DMS53 treated with DMSO at 0.1 percent for 48 hours (cell line): ENCODE data around the gene INAFM2.

Experiments
- DNase-seq: peaks from one replicate; lab custom pipeline; 2025; ENCODE audit not compliant: unreplicated experiment; lab: John Stamatoyannopoulos, UW

Gene INAFM2

DNA sequence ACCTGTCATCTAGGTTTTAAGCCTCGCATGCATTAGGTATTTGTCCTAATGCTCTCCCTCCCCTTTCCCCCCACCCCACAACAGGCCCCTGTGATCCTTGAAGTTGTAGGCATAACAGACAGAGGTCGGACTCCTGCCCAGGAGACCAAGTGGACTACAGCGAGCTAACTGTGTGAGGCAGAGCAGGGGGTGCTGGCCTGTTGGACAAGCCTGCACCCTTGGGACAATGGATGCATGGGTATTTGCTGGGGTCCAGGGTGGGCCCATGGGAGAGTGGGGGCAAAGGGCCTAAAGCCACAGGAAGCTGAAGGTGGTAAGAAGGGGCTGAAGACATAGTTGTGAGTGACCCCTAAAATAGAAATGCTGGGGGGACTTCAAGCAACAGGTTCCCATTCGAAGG lies 18.2 kb upstream of the INAFM2 start:
- no peak for DNase-seq

DNA sequence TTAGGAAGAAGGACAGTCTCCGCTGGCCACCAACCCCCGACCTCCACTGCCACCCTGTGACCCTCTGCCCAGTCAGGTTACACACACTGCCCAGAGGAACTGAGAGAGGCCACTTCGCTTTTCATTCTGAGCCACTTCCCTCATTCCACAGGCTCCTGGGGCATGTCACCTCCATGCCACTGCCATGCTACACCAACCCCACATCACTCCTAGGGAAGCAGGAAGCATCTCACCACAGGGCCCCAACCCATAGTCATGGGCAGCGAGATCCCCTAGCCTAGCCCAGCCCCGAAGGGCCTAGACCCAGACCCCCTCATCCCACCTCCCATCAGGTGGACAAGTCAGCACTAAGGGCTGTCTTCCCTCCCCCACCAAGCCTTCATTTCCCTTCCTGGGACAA lies 17.1 kb upstream of the INAFM2 start:
- DNase-seq = no peak

DNA sequence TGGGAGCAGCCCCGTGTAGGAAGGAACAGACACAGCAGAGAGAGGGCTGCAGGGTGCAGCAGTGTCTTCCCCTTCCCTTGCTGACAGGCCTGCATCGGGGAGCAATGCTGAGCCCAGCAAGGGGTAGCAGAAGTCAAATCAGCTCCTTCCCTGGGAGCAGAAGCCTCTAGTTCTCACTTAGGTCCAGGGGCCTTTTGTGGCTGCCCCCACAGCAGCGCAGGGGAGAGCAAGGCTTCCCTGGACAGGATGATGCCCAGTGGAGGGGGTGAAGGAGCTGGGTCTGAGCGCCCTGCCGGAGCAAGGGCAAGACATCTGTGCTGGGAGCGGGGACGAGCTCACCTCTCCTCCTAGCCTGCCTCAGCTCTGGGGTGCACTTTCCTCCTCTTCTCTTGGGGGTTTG lies 16.6 kb upstream of the INAFM2 start:
- DNase-seq = no peak

DNA sequence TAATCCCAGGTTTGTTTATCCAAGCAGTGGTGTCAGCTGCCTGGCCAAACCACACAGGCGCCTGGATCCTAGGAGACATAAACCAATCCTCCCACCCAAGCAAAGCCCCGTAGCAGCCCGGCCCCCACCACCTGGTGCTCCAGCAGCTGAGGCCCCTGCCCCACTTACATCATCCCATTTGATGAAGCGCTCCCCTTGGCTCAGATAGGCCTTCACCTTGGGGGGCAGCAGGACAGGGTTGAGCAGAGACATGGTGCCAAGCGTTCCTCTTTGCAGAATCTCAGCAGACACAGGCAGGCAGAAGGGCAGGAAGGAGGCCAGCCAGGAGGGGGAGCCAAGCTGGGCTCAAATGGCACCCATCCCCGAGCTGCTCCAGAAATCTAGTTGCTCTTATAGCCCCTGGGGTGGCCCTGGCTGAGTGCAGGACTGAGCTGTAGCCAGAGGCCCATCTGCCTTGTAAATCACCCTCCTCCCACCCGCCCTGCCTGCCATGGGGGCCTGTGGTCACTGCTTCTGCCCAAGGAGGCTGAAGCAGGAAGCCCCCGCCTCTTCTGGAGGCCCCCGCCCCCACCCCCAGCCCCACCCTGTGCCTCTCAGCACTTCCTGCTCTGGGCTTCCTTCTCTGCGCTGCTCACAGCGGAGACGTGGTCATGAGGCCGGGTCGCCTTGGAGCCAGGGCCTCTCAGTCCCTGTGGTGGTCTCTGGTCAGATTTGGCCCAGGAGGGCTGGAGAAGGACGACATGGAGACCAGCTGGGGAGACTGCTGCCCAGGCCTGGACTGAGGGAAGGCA lies 15.9 kb upstream of the INAFM2 start, which contains the start of gene PLCB2:
Gene PLCB2, minus strand, starts transcription at position 515 of the 791 bp plus-strand sequence. Its CDS starts 263 bp downstream, at position 252.
- DNase-seq = peak; percentile 3

DNA sequence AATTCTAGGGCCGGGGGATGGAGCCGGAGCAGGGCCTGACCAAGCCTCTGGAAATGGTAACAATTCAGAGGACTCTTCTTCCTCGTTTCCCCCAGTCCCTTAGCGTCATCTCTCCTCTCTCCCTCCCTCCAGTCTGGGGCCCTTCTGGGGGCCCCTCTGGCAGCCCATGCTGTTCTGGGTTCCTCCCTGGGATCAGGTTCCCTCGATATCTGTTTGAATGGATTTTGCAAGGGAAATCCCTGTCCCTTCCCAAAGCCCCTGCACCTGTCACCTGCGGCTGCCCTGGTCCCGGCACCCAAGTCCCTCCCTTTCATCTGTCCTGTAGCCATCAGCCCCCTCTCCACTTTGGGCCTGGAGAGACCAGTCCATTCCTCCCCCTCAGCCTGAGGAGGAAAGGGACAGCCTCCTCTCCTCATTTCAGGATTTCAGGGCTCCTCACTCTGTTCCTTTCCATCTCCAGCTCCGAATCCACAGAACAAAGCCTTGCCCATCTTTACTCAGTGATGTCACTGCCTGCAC lies 14.1 kb upstream of the INAFM2 start:
- DNase-seq = no peak

DNA sequence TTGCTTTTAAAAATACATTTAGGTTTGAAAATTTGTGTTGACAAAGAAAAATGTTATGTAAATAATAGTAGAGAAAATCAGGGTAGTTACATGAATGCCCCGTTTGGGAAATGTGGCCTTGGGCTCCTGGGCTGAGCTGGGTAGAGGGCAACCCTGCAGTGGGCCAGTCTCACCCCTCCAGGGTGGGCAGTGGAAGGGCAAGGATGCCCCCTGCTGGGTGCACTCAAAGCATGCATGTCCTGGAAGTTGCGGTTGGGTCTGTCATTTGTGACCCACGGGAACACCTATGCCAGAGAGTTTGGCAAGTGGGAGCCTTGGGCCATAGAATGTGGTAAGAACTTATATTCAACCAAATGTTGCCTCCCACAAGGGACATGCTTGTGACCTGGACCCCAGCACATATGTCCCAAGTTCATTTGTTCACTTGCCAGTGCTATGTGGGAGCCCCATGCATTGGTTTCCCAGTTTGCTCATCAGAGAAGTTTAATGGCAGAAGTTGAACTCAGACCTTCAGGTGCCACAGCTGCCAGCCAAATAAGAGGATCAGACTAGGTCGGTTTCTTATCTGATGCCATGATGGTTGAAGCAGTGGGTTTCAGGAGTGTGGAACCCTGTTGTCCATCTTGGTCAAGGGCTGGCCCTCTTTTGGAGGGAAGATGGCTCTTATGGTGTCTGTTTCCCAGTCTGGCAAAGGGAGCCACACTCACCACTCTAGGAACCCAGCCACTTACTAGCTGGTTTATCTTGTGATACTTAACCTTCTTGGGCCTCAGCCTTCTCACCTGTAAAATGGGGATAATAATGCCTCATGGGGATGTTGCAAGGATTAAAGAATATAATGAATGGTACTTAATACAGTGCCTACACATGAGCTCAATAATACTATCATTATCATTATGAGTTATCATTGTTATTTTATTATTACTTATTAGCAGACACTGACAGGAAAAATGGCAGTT lies 13.2 kb upstream of the INAFM2 start:
- peak; percentile 8 for DNase-seq

DNA sequence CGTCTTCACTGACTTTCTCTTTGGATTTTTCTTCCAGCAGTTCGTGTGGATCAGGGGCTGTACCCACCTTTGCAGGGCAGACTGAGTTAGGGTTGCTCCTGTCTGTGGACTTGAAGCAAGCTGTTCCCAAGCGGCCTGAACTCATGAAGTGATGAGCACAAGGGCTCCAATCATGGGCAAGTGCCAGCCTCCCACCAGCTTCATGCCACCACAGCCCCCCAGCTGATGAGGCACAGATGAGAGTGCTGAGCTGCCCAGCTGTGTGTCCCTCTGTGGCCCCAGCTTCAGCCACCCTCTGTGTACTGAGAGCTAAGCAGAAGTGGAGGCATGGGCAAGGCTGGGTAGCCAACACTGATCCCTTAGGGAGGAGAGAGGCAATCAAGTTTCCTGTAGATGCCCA lies 12.5 kb upstream of the INAFM2 start:
- DNase-seq = no peak

DNA sequence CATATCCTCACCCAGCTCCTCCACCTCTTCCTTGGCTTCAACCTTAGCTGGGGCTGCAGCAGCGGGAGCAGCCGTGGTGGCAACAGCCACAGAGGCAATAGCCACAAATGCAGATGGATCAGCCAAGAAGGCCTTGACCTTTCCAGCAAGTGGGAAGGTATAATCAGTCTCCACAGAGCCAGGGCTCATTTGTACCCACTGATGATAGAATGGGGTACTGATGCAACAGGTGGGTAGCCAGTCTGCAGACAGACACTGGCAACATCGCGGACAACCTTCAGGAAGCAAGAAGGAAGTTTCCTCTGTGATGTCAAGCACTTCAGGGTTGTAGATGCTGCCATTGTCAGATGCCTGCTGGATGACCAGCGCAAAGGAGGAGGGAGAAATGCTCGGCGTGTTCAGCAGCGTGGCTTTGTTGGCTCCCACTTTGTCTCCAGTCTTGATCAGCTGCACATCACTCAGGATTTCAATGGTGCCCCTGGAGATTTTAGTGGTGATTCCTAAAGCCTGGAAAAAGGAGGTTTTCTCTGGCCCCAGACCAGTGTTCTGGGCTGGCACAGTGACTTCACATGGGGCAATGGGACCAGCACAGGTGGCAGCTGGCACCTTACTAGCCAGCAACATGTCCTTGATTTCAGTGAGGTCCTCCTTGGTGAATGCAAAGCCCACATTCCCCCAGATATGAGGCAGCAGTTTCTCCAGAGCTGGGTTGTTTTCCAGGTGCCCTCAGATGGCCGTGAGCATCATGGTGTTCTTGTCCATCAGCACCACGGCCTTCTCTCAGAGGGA lies 10.9 kb upstream of the INAFM2 start:
- DNase-seq = no peak

DNA sequence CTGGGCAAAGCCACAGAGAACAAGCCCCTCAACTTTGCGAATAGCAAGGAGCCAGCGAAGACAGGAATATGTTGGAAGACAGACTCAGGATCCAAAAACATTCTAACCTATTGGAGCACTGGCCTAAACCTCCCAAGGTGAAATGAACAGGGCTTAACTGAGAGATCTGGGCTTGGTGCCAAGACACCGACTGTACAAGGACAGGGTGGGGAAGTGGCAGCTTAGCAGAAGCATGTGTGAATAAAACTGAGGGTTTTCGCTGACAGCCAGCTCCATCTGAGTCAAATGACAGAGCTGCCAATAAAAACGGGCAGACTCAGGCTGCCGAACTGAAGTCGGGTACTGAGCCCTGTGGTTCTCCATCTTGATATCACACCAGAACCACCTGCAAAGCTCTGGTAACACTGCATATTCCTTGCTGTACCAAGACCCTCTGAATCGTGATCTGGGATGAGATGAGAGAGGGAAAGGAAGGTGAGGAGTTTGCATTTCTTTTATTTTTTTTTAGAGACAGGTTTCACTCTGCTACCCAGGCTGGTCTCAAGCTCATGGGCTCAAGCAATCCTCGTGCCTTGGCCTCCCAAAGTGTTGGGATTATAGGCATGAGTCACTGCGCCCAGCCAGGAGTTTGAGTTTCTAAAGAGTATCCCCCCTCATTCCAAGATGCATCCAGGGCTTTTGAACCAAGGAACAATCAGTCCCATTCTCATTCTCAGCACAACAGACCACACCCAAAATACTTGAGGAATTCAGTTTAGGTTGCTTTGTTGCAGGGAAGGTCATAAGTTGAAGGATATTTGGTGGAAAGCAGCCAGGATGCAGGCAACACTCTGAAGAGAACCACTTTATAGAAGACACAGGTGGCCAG lies 9.7 kb upstream of the INAFM2 start:
- peak; percentile 32 for DNase-seq

DNA sequence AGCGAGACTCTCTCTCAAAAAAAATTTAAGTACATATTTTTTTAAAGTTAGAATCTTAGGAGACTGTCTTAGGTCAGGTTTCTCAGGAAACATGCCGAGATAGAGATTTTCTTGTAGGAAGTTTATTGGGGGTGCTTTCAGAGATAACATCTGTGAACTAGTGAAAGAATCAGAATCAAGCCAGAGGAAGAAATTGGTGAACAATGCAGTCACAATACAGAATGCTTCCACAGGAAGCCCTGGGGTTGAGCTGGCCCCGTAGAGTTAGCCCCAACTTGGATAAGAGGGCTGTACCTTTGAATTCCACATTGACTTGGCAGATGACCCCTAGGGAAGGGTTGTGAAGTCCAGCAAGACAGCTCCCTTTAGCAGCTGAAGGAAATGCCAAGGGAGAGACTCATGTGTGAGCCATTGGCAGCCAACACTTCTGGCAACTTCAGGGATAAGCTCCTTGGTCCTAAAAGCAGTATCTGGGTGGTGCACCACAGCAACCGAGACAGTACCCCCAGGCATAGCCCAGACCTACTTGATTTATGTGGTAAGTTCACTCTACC lies 8.7 kb upstream of the INAFM2 start:
- DNase-seq = no peak

DNA sequence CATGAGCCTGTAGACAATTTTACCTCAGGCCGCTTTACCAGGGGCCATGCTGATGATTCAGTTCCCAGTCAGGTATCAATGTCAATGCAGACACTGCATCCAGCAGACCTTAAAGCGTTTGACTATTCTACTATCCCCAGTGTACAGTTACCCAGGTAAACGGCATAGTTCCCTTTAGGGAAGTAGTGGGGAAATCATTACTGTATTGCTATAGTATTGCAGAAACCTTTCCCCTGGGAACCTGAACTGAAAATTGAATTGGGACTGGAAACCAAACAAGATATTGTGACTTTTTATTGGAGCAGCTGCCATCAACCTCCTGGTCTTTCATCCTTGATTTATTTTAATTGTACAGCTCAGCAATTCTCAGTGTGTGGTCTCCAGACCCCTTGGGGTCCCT lies 6.6 kb upstream of the INAFM2 start:
- no peak for DNase-seq

DNA sequence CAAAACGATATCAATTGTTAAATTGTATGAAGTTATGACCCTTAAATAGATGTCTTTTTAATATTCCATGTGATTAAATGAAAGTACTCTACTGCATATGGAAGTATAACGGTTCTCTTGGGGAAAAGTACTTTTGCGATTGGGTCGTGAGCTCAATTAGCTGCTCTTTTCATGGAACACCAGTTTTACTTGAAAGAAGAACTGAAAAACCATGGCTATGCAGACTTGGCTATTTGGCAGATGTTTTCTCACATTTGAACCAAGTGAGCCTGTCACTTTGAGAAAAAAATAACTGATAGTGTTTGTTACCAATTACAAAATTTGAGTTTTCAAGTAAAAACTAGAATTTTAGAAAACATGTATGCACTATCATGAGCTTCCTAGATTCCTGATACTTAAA lies 5.9 kb upstream of the INAFM2 start:
- no peak for DNase-seq

DNA sequence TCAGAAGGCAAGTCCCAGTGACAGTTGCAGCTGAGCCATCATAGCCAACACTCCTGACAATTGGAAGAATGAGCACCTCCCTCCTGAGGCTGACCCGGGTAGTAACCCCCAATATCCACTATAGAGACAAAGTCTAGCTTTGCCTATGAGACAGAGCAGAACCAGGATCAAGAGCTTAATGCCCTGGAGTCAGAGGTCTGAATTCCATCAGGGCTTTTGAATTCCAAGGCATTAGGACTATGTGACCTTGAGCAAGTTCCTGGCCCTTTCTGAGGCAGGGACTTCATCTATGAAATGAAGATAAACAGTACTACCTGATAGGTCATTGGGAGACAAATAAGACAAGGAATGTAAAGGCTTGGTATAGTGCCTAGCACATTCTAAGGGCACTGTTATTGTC lies 3.1 kb upstream of the INAFM2 start:
- DNase-seq = no peak

DNA sequence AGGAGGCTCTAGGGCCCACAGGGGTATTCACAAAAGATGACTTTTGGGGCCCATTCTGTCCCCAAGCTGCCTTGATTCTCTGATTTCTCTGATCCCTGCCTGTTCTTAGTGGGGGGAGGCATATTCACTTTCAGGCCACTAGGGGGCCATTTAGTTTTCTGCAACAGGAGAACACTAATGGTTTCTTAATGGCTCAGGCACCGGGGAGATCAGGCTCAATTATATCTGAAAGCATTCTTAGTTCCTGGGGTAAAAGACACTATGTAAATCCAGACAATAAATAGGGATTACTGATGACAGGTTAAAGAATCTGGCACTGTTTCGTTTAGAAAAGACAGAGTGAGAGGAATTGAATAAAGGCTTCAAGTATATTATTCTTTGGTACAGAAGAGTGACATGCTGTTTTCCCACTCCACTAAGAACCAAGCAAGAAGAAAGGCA lies 2.5 kb upstream of the INAFM2 start:
- peak; percentile 42 for DNase-seq

DNA sequence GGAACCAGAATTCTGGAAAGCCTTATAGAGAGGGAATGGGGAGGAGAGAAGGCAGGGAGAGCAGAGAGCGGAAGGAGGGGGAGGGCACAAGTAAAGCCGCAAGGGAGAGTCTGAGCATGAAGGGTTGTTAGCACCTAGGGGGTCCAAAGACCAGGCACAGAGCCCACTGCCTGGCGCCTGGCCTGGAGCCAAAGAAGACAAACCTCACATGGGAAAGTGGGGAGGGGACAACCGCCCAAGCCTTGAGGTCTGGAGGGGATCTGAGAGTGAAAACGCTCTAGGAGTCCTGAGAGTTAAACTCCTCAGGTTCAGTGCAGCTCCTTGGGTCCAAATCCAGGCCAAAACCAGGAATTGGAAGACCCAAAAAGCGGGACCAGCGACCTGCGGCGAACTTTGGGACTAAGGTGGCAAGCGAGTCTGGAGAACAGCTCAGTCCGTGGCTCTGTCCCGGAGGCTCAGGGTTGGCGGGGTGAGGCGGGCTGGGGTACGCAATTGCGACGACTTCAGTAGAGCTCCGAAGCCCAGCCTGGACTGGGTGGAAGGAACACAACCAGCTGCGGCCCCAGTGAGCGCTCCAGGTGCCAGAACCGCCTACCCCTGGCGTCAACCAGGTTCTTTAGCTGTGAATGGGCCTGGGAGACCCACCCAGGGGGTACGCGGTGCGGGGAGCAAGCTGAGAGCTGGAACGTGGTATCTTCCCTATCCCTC lies 807 bp upstream of the INAFM2 start:
- no peak for DNase-seq

DNA sequence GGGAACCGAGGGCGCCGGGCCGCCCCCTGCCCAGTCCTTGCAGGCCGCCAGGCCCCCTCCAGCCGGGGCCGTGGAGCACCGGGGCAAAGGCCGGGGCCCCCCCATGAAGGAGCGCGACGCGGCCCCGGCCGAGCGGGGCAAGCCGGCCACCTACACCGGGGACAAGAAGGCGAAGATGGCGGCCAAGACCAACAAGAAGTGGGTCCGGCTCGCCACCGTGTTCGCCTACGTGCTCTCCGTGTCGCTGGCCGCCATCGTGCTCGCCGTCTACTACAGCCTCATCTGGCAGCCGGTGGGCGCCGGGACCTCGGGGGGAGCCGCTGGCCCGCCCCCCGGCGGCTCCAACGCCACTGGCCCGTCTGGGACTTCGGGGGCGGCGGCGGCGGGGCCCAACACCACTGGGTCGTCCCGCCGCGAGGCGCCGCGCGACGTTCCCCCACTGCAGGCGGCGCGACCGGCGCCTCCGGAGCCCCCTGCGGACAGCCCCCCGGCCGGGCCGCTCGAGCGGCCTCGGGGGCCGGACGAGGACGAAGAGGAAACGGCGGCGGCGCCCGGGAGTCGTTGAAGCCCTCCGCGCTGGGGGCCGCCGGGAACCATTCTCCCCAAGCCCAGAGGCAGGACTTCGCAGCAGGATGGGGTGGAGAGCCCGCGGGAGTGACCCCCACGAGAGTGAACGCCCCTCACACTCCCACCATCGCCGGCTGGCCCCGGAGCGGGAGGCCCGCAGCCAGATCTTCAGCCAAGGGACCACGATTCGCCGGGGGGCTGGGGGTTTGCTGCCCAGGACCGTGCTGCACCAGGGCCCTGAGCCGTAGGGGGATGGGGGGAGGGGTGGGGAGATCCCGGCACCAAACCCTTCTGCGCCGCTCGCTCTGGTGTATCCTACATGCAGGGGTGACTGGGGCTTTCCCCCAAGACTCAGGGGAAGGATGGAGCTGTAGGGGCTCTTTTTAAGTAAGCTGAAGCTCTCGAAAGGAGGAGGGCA lies 753 bp downstream of the INAFM2 start:
- no peak for DNase-seq

DNA sequence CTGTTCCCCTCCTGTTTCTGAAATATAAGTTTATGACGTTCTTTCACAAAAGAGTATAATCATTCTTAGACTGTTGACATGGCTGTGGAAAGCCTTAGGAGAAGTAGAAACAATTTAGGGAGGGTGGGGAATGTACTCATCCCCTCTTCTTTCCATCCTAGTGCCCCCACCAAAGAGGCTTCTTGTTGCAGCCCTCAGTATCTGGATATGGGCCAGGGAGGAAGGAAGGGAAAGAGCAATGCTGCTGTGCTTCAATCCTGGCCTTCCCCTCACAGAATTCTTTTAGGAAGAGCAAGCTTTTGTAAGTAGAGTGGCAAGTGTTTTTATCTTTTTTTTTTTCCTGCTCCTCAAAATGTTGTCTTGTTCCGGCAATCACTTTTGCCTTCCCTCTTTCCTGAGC lies 1.7 kb downstream of the INAFM2 start:
- DNase-seq = no peak

DNA sequence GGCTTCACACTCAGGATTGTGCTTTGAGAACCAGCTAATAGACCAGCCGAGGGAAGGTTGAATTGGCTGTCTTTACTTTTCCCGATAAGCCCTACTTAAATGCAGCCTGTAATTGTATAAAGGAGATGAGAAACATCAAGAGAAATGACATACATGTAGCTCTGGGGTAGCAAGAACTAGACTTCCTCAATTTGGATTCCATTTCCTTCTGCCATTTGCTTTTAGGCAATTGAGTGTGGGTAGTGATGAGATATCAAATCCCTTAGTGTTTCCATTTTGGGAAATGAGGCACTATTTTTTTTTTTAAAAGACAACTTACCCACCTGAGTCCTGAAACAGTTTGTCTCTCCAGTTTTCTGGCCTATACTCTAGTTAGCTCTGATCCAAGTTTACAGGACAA lies 2.2 kb downstream of the INAFM2 start:
- DNase-seq = no peak
